OCI-LY3 (cell line): Measurements from ENCODE around the gene TRANK1.

Experiments
- H2AFZ ChIP-seq: fragments of 200-600, 300-600 bp; shearing (Covaris generic); 2 replicates; pipeline ENCODE4 v1.6.0; 2014; ENCODE audit warnings: antibody characterized with exemption, low read depth, low read length
- H3K27ac ChIP-seq: fragments of 200-600, 300-600 bp; sonication (generic); 2 replicates; pipeline ENCODE4 v1.5.1; 2014; ENCODE audit warnings: mild to moderate bottlenecking, low read length, moderate library complexity, mixed read lengths
- H3K27me3 ChIP-seq: fragments of 200-600, 300-600 bp; sonication (generic); 2 replicates; pipeline ENCODE4 v1.6.1; 2014; ENCODE audit warnings: low read depth, low read length, mixed read lengths
- H3K36me3 ChIP-seq: fragments of 200-600, 300-600 bp; sonication (generic); replicated peaks from 2 replicates; pipeline ENCODE3; 2014; ENCODE audit warnings: low read depth, low read length, mixed read lengths
- H3K4me1 ChIP-seq: fragments of 300-600, 200-600 bp; sonication (generic); 2 replicates; pipeline ENCODE4 v1.6.1; 2014; ENCODE audit warnings: low read length, mixed read lengths
- H3K4me2 ChIP-seq: fragments of 200-600, 300-600 bp; sonication (generic); 2 replicates; pipeline ENCODE4 v1.6.1; 2014; ENCODE audit warnings: low read length, mixed read lengths
- H3K4me3 ChIP-seq: fragments of 300-600, 200-600 bp; sonication (generic); 2 replicates; pipeline ENCODE4 v1.5.1; 2014; ENCODE audit warnings: antibody characterized with exemption, mild to moderate bottlenecking, low read length, moderate library complexity
- H3K79me2 ChIP-seq: fragments of 300-600, 200-600 bp; shearing (Covaris generic); 2 replicates; pipeline ENCODE4 v1.6.1; 2014; ENCODE audit warnings: mild to moderate bottlenecking, low read length, mixed read lengths
- H3K9ac ChIP-seq: fragments of 300-600, 200-600 bp; shearing (Covaris generic); 2 replicates; pipeline ENCODE4 v1.6.0; 2014; ENCODE audit warnings: mild to moderate bottlenecking, low read length, moderate library complexity
- H3K9me3 ChIP-seq: fragments of 200-600, 300-600 bp; shearing (Covaris generic); 2 replicates; pipeline ENCODE4 v1.6.1; 2014; ENCODE audit warnings: low read length, mixed read lengths; ENCODE audit not compliant: insufficient read depth
- H4K20me1 ChIP-seq: fragments of 200-600, 300-600 bp; sonication (generic); 2 replicates; pipeline ENCODE4 v1.6.1; 2016; ENCODE audit warnings: low read length, mixed read lengths; ENCODE audit not compliant: insufficient read depth
- EZH2phosphoT487 ChIP-seq: fragments of 200-600 bp; shearing (Covaris generic); IDR thresholded peaks from 2 replicates; pipeline ENCODE4 v1.6.1; 2018; ENCODE audit warnings: antibody characterized with exemption, mixed run types, low read depth
- TF ChIP-seq, protein P1 (sequence below): fragments of 200-600, 300-600 bp; sonication (generic); IDR thresholded peaks from 2 replicates; pipeline ENCODE4 v1.5.1; 2014; ENCODE audit warnings: antibody characterized with exemption, low read length, low read depth

TRANK1 gene

DNA sequence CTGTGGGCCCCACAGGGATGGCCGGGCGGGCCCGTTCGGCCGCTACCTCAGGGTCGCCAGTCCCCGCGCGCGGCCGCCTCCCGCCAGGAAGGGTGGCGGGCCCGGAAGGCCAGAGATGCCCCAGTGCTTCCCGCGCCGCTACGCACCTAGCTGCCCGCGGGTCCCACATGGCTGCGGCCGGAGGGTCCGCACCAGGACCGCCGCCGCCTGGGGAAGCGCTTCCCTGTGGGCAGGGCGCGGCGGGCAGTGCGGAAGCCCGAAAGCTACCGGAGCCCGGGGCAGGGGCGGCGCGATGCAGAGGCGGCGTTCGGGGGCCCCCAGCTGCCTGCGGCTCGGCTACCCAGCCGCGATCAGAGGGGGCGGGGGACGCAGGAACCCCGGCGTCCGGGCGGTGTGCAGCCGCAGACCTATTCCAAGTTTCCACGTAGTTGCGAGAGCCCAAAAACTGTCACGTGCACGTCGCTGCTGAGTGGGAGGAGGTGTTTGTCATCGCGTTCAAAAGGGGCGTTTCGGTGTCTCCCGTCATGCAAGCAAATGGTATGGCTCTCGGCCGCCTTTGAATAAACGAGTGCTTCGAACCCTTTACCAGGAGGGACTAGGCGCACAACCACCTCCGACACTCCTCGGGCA is at the start of gene TRANK1:
TRANK1 (minus strand) TSS at position 414 of the 630 bp plus-strand sequence; CDS start at position 169, 245 bp downstream.
- peak within 1 kb of the TSS; percentile 59 for H3K27ac ChIP-seq

DNA sequence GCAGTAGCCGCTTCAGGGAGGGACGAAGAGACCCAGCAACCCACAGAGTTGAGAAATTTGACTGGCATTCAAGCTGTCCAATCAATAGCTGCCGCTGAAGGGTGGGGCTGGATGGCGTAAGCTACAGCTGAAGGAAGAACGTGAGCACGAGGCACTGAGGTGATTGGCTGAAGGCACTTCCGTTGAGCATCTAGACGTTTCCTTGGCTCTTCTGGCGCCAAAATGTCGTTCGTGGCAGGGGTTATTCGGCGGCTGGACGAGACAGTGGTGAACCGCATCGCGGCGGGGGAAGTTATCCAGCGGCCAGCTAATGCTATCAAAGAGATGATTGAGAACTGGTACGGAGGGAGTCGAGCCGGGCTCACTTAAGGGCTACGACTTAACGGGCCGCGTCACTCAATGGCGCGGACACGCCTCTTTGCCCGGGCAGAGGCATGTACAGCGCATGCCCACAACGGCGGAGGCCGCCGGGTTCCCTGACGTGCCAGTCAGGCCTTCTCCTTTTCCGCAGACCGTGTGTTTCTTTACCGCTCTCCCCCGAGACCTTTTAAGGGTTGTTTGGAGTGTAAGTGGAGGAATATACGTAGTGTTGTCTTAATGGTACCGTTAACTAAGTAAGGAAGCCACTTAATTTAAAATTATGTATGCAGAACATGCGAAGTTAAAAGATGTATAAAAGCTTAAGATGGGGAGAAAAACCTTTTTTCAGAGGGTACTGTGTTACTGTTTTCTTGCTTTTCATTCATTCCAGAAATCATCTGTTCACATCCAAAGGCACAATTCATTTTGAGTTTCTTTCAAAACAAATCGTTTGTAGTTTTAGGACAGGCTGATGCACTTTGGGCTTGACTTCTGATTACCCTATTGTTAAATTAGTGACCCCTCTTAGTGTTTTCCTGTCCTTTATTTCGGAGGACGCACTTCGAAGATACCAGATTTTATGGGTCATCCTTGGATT is 48.8 kb upstream of the TRANK1 start, which contains the start of gene MLH1:
MLH1 (plus strand) TSS at position 193 of the 958 bp plus-strand sequence; CDS start at position 223, 30 bp downstream.
- peaks cover 84% of the 10 kb centered on the region for H3K79me2 ChIP-seq
- TF ChIP-seq EZH2phosphoT487, result no peak
- TF ChIP-seq, protein P1, sequence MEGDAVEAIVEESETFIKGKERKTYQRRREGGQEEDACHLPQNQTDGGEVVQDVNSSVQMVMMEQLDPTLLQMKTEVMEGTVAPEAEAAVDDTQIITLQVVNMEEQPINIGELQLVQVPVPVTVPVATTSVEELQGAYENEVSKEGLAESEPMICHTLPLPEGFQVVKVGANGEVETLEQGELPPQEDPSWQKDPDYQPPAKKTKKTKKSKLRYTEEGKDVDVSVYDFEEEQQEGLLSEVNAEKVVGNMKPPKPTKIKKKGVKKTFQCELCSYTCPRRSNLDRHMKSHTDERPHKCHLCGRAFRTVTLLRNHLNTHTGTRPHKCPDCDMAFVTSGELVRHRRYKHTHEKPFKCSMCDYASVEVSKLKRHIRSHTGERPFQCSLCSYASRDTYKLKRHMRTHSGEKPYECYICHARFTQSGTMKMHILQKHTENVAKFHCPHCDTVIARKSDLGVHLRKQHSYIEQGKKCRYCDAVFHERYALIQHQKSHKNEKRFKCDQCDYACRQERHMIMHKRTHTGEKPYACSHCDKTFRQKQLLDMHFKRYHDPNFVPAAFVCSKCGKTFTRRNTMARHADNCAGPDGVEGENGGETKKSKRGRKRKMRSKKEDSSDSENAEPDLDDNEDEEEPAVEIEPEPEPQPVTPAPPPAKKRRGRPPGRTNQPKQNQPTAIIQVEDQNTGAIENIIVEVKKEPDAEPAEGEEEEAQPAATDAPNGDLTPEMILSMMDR, result no peak
- H3K27me3 ChIP-seq, result no peaks in the 10 kb centered on the region
- H3K4me3 ChIP-seq, result peak within 1 kb of the TSS; percentile 90
- H3K4me2 ChIP-seq, result peak within 1 kb of the TSS; percentile 95
- peak within 1 kb of the TSS; percentile 78 for H2AFZ ChIP-seq
- H3K36me3 ChIP-seq, result peaks cover 59% of the 10 kb centered on the region
- peak within 1 kb of the TSS; percentile 88 for H3K27ac ChIP-seq
- peaks cover 16% of the 10 kb centered on the region for H4K20me1 ChIP-seq
- H3K9ac ChIP-seq, result peak within 1 kb of the TSS; percentile 93
- peaks cover 25% of the 10 kb centered on the region for H3K4me1 ChIP-seq
- no peaks in the 10 kb centered on the region for H3K9me3 ChIP-seq

More for the DNA sequence above, at the start of gene TRANK1:
- Histone ChIP-seq H3K4me3 (peak within 1 kb of the TSS; percentile 78), H4K20me1 (no peaks in the 10 kb centered on the region), H3K36me3 (peaks cover 4% of the 10 kb centered on the region), H3K4me1 (peaks cover 8% of the 10 kb centered on the region), H3K4me2 (peak within 1 kb of the TSS; percentile 79), H2AFZ (peak within 1 kb of the TSS; percentile 76), H3K9me3 (peaks cover 8% of the 10 kb centered on the region; the same call in 1 of the 2 replicates), H3K9ac (peak within 1 kb of the TSS; percentile 90), H3K27me3 (no peaks in the 10 kb centered on the region), H3K79me2 (peaks cover 35% of the 10 kb centered on the region)
- TF ChIP-seq, protein P1, result no peak
- no peak for TF ChIP-seq EZH2phosphoT487

DNA sequence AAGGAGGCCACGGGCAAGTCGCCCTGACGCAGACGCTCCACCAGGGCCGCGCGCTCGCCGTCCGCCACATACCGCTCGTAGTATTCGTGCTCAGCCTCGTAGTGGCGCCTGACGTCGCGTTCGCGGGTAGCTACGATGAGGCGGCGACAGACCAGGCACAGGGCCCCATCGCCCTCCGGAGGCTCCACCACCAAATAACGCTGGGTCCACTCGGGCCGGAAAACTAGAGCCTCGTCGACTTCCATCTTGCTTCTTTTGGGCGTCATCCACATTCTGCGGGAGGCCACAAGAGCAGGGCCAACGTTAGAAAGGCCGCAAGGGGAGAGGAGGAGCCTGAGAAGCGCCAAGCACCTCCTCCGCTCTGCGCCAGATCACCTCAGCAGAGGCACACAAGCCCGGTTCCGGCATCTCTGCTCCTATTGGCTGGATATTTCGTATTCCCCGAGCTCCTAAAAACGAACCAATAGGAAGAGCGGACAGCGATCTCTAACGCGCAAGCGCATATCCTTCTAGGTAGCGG is 48.0 kb upstream of the TRANK1 start, which contains the start of gene EPM2AIP1:
EPM2AIP1 (minus strand) TSS at position 326 of the 520 bp plus-strand sequence; CDS start at position 272, 54 bp downstream.
- H3K9me3 ChIP-seq, result no peaks in the 10 kb centered on the region
- peaks cover 59% of the 10 kb centered on the region for H3K36me3 ChIP-seq
- peaks cover 84% of the 10 kb centered on the region for H3K79me2 ChIP-seq
- peaks cover 23% of the 10 kb centered on the region for H4K20me1 ChIP-seq
- peak within 1 kb of the TSS; percentile 93 for H3K9ac ChIP-seq
- no peak for TF ChIP-seq EZH2phosphoT487
- TF ChIP-seq, protein P1, result peak; percentile 31
- H3K4me3 ChIP-seq, result peak within 1 kb of the TSS; percentile 90
- H3K27ac ChIP-seq, result peak within 1 kb of the TSS; percentile 88
- no peaks in the 10 kb centered on the region for H3K27me3 ChIP-seq
- H3K4me2 ChIP-seq, result peak within 1 kb of the TSS; percentile 95
- peak within 1 kb of the TSS; percentile 78 for H2AFZ ChIP-seq
- peaks cover 32% of the 10 kb centered on the region for H3K4me1 ChIP-seq
